Measurements from ENCODE around the gene CCDC172. TPM values are rescaled to one million over a fixed set of nuclear protein-coding genes. Genes with fewer than 3 reads are reported as not detected.

CCDC172 gene
- total and polyA plus RNA-seq, 2 of the 13 experiments (the other 11 are each of a cell fraction or from before 2014, with no cell fraction given): not detected

DNA sequence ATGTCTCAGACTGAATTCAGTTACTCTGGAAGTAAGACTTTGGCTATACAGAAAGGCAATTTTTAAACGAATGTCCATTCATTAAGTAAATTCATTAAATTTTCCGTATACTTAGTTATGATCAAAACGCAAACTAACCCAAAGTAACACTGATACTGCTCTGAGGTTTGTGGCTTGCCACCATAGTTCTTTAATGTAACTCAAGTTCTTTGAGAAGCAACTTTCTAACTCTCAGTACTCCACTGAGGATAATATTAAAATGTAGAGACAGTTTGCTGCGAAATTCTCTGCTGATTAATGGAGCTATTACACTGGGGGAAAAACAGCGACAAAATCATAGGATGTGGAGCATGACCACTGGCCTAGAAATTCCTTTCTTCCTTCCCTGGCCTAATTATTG is 58.0 kb downstream of the CCDC172 start:
- H3K79me2 ChIP-seq (ENCODE audit: insufficient read depth, low read length): no peaks in the 10 kb centered on the region
- ChIA-PET POLR2A (no interaction called here), CTCF (ENCODE audit: low intra/inter-chr PET ratio, low total read pairs) (no interaction called here)
- TF ChIP-seq ARNT (IDR thresholded peaks at IDR 0.05) (no peak), MEF2D (CRISPR knock-in tag; IDR thresholded peaks at IDR 0.05) (no peak), CC2D1A (CRISPR knock-in tag; IDR thresholded peaks at IDR 0.05) (no peak), SALL2 (CRISPR knock-in tag; IDR thresholded peaks at IDR 0.05) (no peak), TCF12 (IDR thresholded peaks at IDR 0.05) (no peak), TCF12 (CRISPR knock-in tag; IDR thresholded peaks at IDR 0.05) (no peak)
- DNase-seq (ENCODE audit: low spot score) (no peak), ATAC-seq (no peak), FAIRE-seq (no peak)
- no peaks in the 10 kb centered on the region for H3K36me3 ChIP-seq (replicated peaks in 1 of 2; ENCODE audit: control insufficient read depth in 1 of 2, insufficient read depth in 2 of 2, low read length in 2 of 2)
- in situ Hi-C loops (cut with HindIII; ENCODE audit: extremely low pct_ligation_motif_present, low pct_unique_long_range_greater_than_20kb): no loop called here
- H4K20me1 ChIP-seq (ENCODE audit: insufficient read depth, low read length): no peaks in the 10 kb centered on the region
- no peaks in the 10 kb centered on the region for H3K4me1 ChIP-seq (ENCODE audit: insufficient read depth, low read length)
- intact Hi-C loops (cut with micrococcal nuclease; ENCODE audit: unreplicated experiment): no loop called here
- no peaks in the 10 kb centered on the region for H3K27me3 ChIP-seq (ENCODE audit: control insufficient read depth in 1 of 2, insufficient read depth in 2 of 2, low read length in 2 of 2)
- H3K4me3 ChIP-seq (replicated peaks in 1 of 3; ENCODE audit: insufficient read depth in 1 of 3, low read depth in 2 of 3, low read length in 3 of 3): no peak overlapping the region
- WGBS (ENCODE audit: low lambda C conversion rate): 4% methylated on average over 5 of the region's 5 CpGs
- no peak overlapping the region for H2AFZ ChIP-seq (ENCODE audit: low read length)
- H3K4me2 ChIP-seq (ENCODE audit: low read depth, low read length): no peak overlapping the region
- no peaks in the 10 kb centered on the region for H3K9me3 ChIP-seq (ENCODE audit: low read length)
- no TSS peak for BruUV-seq (replicated peaks)
- H3K27ac ChIP-seq (ENCODE audit: extremely low read length, insufficient read depth, low read length): no peak overlapping the region
- H3K9ac ChIP-seq (ENCODE audit: insufficient read depth, low read depth, low read length): no peak overlapping the region

DNA sequence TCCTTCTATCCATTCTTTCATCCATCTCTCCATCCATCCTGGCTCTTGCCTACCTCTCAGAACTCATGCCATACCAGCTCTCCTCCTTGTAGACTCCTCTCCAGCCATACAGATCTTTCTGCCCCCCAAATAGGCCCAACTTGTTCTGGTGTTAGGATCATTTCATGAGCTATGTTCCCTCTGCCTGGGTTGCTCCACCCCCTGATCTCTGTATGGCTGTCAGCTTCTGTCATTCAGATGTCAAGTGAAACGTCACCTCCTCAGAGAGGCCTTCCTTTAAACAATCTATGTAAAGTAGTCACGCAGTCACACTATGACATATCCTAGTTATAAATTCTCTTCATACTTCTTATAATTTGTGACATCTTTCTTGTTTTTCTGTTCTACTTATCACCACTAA is 61.1 kb downstream of the CCDC172 start:
- Histone ChIP-seq H3K4me3 (replicated peaks in 1 of 3; ENCODE audit: insufficient read depth in 1 of 3, low read depth in 2 of 3, low read length in 3 of 3) (no peak overlapping the region), H3K9me3 (ENCODE audit: low read length) (no peaks in the 10 kb centered on the region), H3K27ac (ENCODE audit: extremely low read length, insufficient read depth, low read length) (no peak overlapping the region), H2AFZ (ENCODE audit: low read length) (no peak overlapping the region), H3K36me3 (replicated peaks in 1 of 2; ENCODE audit: control insufficient read depth in 1 of 2, insufficient read depth in 2 of 2, low read length in 2 of 2) (no peaks in the 10 kb centered on the region), H4K20me1 (ENCODE audit: insufficient read depth, low read length) (no peaks in the 10 kb centered on the region), H3K27me3 (ENCODE audit: control insufficient read depth in 1 of 2, insufficient read depth in 2 of 2, low read length in 2 of 2) (no peaks in the 10 kb centered on the region), H3K4me2 (ENCODE audit: low read depth, low read length) (no peak overlapping the region), H3K79me2 (ENCODE audit: insufficient read depth, low read length) (no peaks in the 10 kb centered on the region), H3K9ac (ENCODE audit: insufficient read depth, low read depth, low read length) (no peak overlapping the region), H3K4me1 (ENCODE audit: insufficient read depth, low read length) (no peaks in the 10 kb centered on the region)
- 10% methylated on average over 2 of the region's 2 CpGs for WGBS (ENCODE audit: low lambda C conversion rate)
- no peak for ATAC-seq
- POLR2A ChIA-PET: no interaction called here
- CTCF ChIA-PET (ENCODE audit: low intra/inter-chr PET ratio, low total read pairs): interaction anchor here (2.3 kb wide), 1 partner anchor 1030 kb away, joined by 14 read pairs; no protein-coding TSS in a partner anchor
- TF ChIP-seq TBX2 (CRISPR knock-in tag; IDR thresholded peaks at IDR 0.05; ENCODE audit: borderline replicate concordance) (no peak), GATAD1 (CRISPR knock-in tag; IDR thresholded peaks at IDR 0.05) (no peak)
- TF ChIP-seq, protein P1, sequence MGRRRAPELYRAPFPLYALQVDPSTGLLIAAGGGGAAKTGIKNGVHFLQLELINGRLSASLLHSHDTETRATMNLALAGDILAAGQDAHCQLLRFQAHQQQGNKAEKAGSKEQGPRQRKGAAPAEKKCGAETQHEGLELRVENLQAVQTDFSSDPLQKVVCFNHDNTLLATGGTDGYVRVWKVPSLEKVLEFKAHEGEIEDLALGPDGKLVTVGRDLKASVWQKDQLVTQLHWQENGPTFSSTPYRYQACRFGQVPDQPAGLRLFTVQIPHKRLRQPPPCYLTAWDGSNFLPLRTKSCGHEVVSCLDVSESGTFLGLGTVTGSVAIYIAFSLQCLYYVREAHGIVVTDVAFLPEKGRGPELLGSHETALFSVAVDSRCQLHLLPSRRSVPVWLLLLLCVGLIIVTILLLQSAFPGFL (CRISPR knock-in tag; IDR thresholded peaks at IDR 0.05): no peak
- FAIRE-seq: no peak
- DNase-seq (ENCODE audit: low spot score): no peak
- no TSS peak for BruUV-seq (replicated peaks)
- intact Hi-C loops (cut with micrococcal nuclease; ENCODE audit: unreplicated experiment) (no loop called here), in situ Hi-C loops (cut with HindIII; ENCODE audit: extremely low pct_ligation_motif_present, low pct_unique_long_range_greater_than_20kb) (no loop called here)
